Thymus (tissue), 11 donors: Measurements from ENCODE around the gene TNFRSF9. TPM values are rescaled to one million over a fixed set of nuclear protein-coding genes. Genes with fewer than 3 reads are reported as not detected.

Source experiments
- DNase-seq, 9 donors: peaks; one replicate each; pipeline ENCODE4 v3.0.0-alpha.2; 2013; ENCODE audit warnings: low spot score in 9 of 9, low read depth in 6 of 9, missing footprints in 1 of 9
- H3K27ac ChIP-seq, 2 donors: one replicate each; pipeline ENCODE4 v1.5.1; 2013; ENCODE audit warnings: control low read depth in 1 of 2, low read depth in 1 of 2, low read length in 1 of 2, mild to moderate bottlenecking in 1 of 2, moderate library complexity in 1 of 2
- H3K27me3 ChIP-seq, 2 donors: one replicate each; pipeline ENCODE4 v1.5.1; 2013; ENCODE audit warnings: low read length in 1 of 2; ENCODE audit not compliant: control insufficient read depth in 2 of 2, insufficient read depth in 1 of 2
- H3K36me3 ChIP-seq, 2 donors: one replicate each; pipeline ENCODE4 v1.5.1; 2013; ENCODE audit warnings: low read length in 1 of 2, mild to moderate bottlenecking in 1 of 2, moderate library complexity in 1 of 2; ENCODE audit not compliant: control insufficient read depth in 2 of 2, insufficient read depth in 2 of 2
- H3K4me1 ChIP-seq, 2 donors: one replicate each; pipeline ENCODE4 v1.5.1; 2013; ENCODE audit warnings: low read length in 2 of 2; ENCODE audit not compliant: control insufficient read depth in 2 of 2, insufficient read depth in 2 of 2
- H3K4me3 ChIP-seq, 2 donors: one replicate each; pipeline ENCODE4 v1.5.1; 2013; ENCODE audit warnings: low read length in 2 of 2, control low read depth in 1 of 2, mild to moderate bottlenecking in 1 of 2
- H3K9me3 ChIP-seq, 2 donors: one replicate each; pipeline ENCODE4 v1.5.1; 2013; ENCODE audit warnings: low read length in 1 of 2, mild to moderate bottlenecking in 1 of 2; ENCODE audit not compliant: control insufficient read depth in 2 of 2, insufficient read depth in 1 of 2
- WGBS: extraction: QIAGEN DNeasy Blood & Tissue Kit; methylation state at CpG from one replicate; pipeline ENCODE4 v1.1.7; 2013; 5-methylcytosine and 5-hydroxymethylcytosine counted together
- polyA plus RNA-seq: library from polyadenylated mRNA; stranded (reverse); fragments of 200-250 nt; gene quantifications from one replicate; pipeline ENCODE4 v1.2.3, GENCODE V29; 2013
- total RNA-seq: library from RNA; stranded (reverse); fragments of 120-200 nt; gene quantifications from one replicate; pipeline ENCODE4 v1.2.4, GENCODE V29; 2013
- donor health status: healthy.

The TNFRSF9 gene
- total and polyA plus RNA-seq, 2 donors, result 9.0 to 12.0 TPM

- Histone ChIP-seq H3K4me1 (no peaks in the 10 kb centered on the region), H3K36me3 (no peaks in the 10 kb centered on the region), H3K27ac (no peak overlapping the region), H3K9me3 (peaks cover 0 to 9% of the 10 kb centered on the region in 2 donors), H3K27me3 (no peaks in the 10 kb centered on the region), H3K4me3 (no peak overlapping the region)
- 72% methylated on average over 1 of the region's 1 CpG for WGBS
- no peak for DNase-seq
Measured at GRCh38 chr1:7878027-7878426, 62.6 kb downstream of the TNFRSF9 start.

DNA sequence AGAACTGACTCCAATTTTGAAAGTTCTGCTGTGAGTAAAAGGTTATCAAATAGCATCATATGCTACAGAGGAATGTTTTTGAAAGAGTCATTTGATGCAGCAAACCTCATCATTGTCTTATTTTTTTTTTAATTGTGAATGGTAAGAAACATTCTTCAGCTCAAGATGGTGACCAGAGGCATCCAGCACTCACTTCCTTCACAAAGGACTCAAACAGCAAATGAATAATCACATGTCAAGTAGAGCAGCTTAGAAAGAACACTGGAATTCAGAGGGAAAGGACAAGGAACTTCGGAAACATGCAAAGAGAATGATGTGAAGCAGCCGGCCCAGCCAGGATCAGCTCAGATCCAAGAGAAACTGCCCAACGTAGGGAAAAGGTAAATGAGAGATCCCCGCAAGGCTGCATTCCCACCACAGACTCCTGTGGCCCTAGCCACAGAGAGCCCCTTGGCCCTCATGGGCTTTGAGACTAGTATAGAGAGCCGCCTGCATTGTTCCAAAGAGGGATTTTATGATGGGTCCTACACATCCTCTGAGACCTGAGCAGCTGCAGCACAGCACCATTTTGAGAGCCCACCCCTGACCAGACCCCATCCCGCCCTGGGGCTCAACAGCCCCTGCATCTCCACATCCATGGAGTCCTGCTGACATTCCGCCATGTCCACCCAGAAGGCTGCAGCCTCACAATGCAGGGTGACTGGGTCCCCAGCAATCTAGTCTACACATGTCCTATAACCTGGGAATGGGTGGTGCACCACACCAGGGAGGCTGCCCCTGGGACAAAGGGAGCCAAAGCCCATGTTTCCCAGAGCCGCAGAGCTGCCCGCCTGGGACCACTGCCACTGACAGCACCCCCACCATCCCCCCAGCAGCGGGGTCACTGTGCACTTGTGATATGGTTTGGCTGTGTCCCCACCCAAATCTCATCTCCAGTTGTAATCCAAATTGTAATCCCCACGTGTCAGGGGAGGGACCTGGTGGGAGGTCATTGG is 66.5 kb downstream of the TNFRSF9 start:
- DNase-seq, result no peak

DNA sequence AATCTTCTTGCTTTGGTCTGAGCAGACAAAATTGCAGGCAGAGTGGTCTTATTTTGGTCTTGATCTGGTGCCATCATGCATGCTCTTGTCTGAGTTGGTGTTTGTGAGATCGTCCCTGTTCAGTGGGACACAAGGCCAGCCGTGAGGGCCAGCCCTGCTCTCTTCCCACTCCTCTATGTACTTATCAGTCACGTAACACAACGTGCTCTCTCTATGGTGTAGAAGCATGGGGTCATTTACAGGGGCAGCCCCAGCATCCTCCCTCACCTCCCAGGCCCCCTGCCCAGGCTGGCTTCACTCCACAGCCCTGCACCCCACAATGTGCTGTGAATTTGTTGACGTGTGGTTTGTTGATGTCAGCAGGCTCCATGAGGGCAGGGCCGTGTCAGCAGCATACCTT is 69.5 kb downstream of the TNFRSF9 start:
- Histone ChIP-seq H3K9me3 (peaks cover 1 to 7% of the 10 kb centered on the region in 2 donors), H3K27ac (no peak overlapping the region), H3K27me3 (no peaks in the 10 kb centered on the region), H3K4me3 (no peak overlapping the region), H3K36me3 (no peaks in the 10 kb centered on the region), H3K4me1 (no peaks in the 10 kb centered on the region)
- no peak for DNase-seq
- WGBS, result 94% methylated on average over 6 of the region's 6 CpGs

More for the DNA sequence above, 66.5 kb downstream of the TNFRSF9 start:
- H3K9me3 ChIP-seq, result peaks cover 0 to 9% of the 10 kb centered on the region in 2 donors
- H3K4me1 ChIP-seq, result no peaks in the 10 kb centered on the region
- no peak overlapping the region for H3K4me3 ChIP-seq
- H3K27me3 ChIP-seq, result no peaks in the 10 kb centered on the region
- H3K36me3 ChIP-seq, result no peaks in the 10 kb centered on the region
- no peak overlapping the region for H3K27ac ChIP-seq
- WGBS, result 92% methylated on average over 11 of the region's 11 CpGs

GRCh38 chr1:7869136-7869920 is 71.3 kb downstream of the TNFRSF9 start:
- WGBS, result 94% methylated on average over 16 of the region's 16 CpGs
- no peak for DNase-seq
- Histone ChIP-seq H3K4me3 (no peak overlapping the region), H3K4me1 (no peaks in the 10 kb centered on the region), H3K36me3 (no peaks in the 10 kb centered on the region), H3K27ac (no peak overlapping the region), H3K27me3 (no peaks in the 10 kb centered on the region), H3K9me3 (peaks cover 0 to 1% of the 10 kb centered on the region in 2 donors)

GRCh38 chr1:7868070-7868780 is 72.4 kb downstream of the TNFRSF9 start:
- Histone ChIP-seq H3K4me3 (no peak overlapping the region), H3K27me3 (no peaks in the 10 kb centered on the region), H3K9me3 (peaks cover 0 to 1% of the 10 kb centered on the region in 2 donors), H3K4me1 (no peaks in the 10 kb centered on the region), H3K27ac (no peak overlapping the region), H3K36me3 (no peaks in the 10 kb centered on the region)
- no peak for DNase-seq
- WGBS, result 84% methylated on average over 10 of the region's 10 CpGs

DNA sequence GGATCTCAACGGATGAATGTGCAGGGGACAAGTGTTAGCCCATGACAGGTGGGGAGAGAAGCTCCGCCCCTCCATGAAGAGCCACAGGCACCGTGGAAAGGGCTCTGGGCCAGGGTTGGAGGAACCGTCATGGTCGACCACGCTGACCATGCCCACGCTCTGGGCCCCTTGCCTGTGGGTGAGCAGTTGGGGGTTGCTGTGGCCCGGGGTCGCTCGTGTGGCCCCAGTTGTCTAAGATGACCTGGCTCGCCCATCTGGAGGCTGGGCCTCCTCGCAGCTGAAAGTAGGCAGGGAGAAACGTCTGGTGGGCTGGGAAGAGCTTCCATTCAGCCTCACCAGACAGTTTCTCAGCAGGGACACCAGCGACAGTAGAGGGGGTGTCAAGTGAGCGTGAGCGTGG is 74.7 kb downstream of the TNFRSF9 start:
- no peak overlapping the region for H3K27ac ChIP-seq
- peaks cover 0 to 1% of the 10 kb centered on the region in 2 donors for H3K9me3 ChIP-seq
- H3K4me3 ChIP-seq, result no peak overlapping the region
- DNase-seq, result no peak
- H3K27me3 ChIP-seq, result no peaks in the 10 kb centered on the region
- WGBS, result 93% methylated on average over 16 of the region's 16 CpGs
- no peaks in the 10 kb centered on the region for H3K36me3 ChIP-seq
- no peaks in the 10 kb centered on the region for H3K4me1 ChIP-seq

Other genes starting within 250 kb of the TNFRSF9 start
- gene VAMP3, start 169.5 kb downstream of the TNFRSF9 start, total RNA-seq, result 31.5 TPM
- 55.6 TPM for gene VAMP3, start 169.5 kb downstream of the TNFRSF9 start, polyA plus RNA-seq
- 1.5 TPM for gene PER3, start 156.5 kb downstream of the TNFRSF9 start, total RNA-seq
- gene PER3, start 156.5 kb downstream of the TNFRSF9 start, polyA plus RNA-seq, result 4.4 TPM
- gene UTS2, start 87.8 kb downstream of the TNFRSF9 start, total RNA-seq, result 1.1 TPM
- gene UTS2, start 87.8 kb downstream of the TNFRSF9 start, polyA plus RNA-seq, result 6.6 TPM
- gene PARK7, start 20.9 kb upstream of the TNFRSF9 start, total RNA-seq, result 259 TPM
- gene PARK7, start 20.9 kb upstream of the TNFRSF9 start, polyA plus RNA-seq, result 326 TPM
- 3.5 TPM for gene ERRFI1, start 85.5 kb upstream of the TNFRSF9 start, total RNA-seq
- 75.0 TPM for gene ERRFI1, start 85.5 kb upstream of the TNFRSF9 start, polyA plus RNA-seq